Spleen (tissue), 11 donors: ENCODE results near the gene EPHA6. TPM values are rescaled to one million over a fixed set of nuclear protein-coding genes. Genes with fewer than 3 reads are reported as not detected.
"Not testable (repeated sequence)": the region's sequence is repeated elsewhere in the genome, so short reads cannot be mapped to it uniquely, and the experiment has no call there.

Source experiments
- DNase-seq: peaks from one replicate; pipeline ENCODE4 v3.0.0-alpha.2; 2020
- H3K27ac ChIP-seq, 8 donors: fragments of 200-600 bp; sonication (generic) in 7 of 8; 1 replicate in 4 of 8; 2 replicates in 4 of 8; pipeline versions ENCODE4 v1.5.0 to v1.8.0; 2016 to 2021; ENCODE audit warnings: inconsistent platforms in 4 of 8, mild to moderate bottlenecking in 4 of 8, moderate library complexity in 1 of 8
- H3K27me3 ChIP-seq, 7 donors: fragments of 200-600 bp; sonication (generic) in 6 of 7; replicated peaks in 1 of 7; 1 replicate in 4 of 7; 2 replicates in 3 of 7; pipeline versions ENCODE4 v1.5.0 to v1.8.0; 2016 to 2021; ENCODE audit warnings: inconsistent platforms in 3 of 7, mild to moderate bottlenecking in 1 of 7
- H3K36me3 ChIP-seq, 6 donors: fragments of 200-600 bp; sonication (generic) in 5 of 6; 1 replicate in 4 of 6; 2 replicates in 2 of 6; pipeline versions ENCODE4 v1.5.0 to v1.8.0; 2016 to 2021; ENCODE audit warnings: inconsistent platforms in 2 of 6
- H3K4me1 ChIP-seq, 6 donors: fragments of 200-600 bp; sonication (generic) in 5 of 6; 1 replicate in 3 of 6; 2 replicates in 3 of 6; pipeline versions ENCODE4 v1.5.0 to v1.8.0; 2016 to 2021; ENCODE audit warnings: inconsistent platforms in 3 of 6
- H3K4me3 ChIP-seq, 8 donors: fragments of 200-600 bp; sonication (generic) in 7 of 8; 1 replicate in 4 of 8; 2 replicates in 4 of 8; pipeline versions ENCODE4 v1.5.0 to v1.8.0; 2016 to 2021; ENCODE audit warnings: inconsistent platforms in 4 of 8, mild to moderate bottlenecking in 4 of 8, moderate library complexity in 2 of 8
- H3K9me3 ChIP-seq, 8 donors: fragments of 200-600 bp; sonication (generic) in 7 of 8; 1 replicate in 4 of 8; 2 replicates in 4 of 8; pipeline versions ENCODE4 v1.5.0 to v1.8.0; 2016 to 2021; ENCODE audit warnings: inconsistent platforms in 4 of 8
- POLR2A ChIP-seq, 3 donors: fragments of 450-650 bp; IDR thresholded peaks; one replicate each; pipeline ENCODE4 v1.5.1; 2017; ENCODE audit warnings: antibody characterized with exemption in 3 of 3, mild to moderate bottlenecking in 1 of 3
- POLR2AphosphoS5 ChIP-seq, 3 donors: sonication (generic); formaldehyde crosslinking; IDR thresholded peaks; one replicate each; pipeline ENCODE4 v1.5.1; 2017; ENCODE audit warnings: antibody characterized with exemption in 3 of 3
- WGBS, 5 donors: extraction: QIAGEN DNeasy Blood & Tissue Kit in 3 of 5; methylation state at CpG; one replicate each; pipeline versions ENCODE4 v1.1.5 to v1.1.7; 2013 to 2018; 5-methylcytosine and 5-hydroxymethylcytosine counted together
- intact Hi-C: fragments of 100-400 bp; cut with DNase I; formaldehyde crosslinking; loops from one replicate; pipeline ENCODE4 v1.15.0; 2023; ENCODE audit warnings: low total_unique reads
- polyA plus RNA-seq, 3 donors: library from polyadenylated mRNA; stranded (reverse); fragments of 200-250 nt; gene quantifications; one replicate each; pipeline ENCODE4 v1.2.1, GENCODE V29; 2013
- total RNA-seq, 7 donors: library from RNA; depleted of rRNA in 3 of 7; stranded (reverse); fragments of >200 nt in 3 of 7; fragmentation: NEBNext Ultra II Directional in 4 of 7; extraction: Animal tissue kit (Norgen Biotek cat#: 25700) in 4 of 7; gene quantifications; one replicate each; pipeline versions ENCODE4 v1.1.0 to v1.2.1, GENCODE V29; 2016 to 2021
- TF ChIP-seq, protein P1 (sequence below), 11 experiments: fragments of 200-600 bp in 7 of 11; fragments of 450-650 bp in 4 of 11; sonication (generic) in 4 of 11; IDR thresholded peaks in 8 of 11; conservative IDR thresholded peaks in 3 of 11; 1 replicate in 7 of 11; 2 replicates in 4 of 11; pipeline versions ENCODE4 v1.4.0 to v1.8.0; 2016 to 2021; ENCODE audit warnings: antibody characterized with exemption in 11 of 11, inconsistent platforms in 4 of 11, mild to moderate bottlenecking in 1 of 11
- donor health status: healthy with polysubstance abuse.
- donor health status: DM: no; HTN: no; CAD: no; lungs with moderate emphysema.
- donor health status: DM: no; HTN: no; CAD: no.
- donor health status: Bipolar disorder and iron deficiency.
- donor health status: healthy.
- donor health status: DM: no; HTN: no; CAD: no.
- donor health status: DM: yes; HTN: yes; CAD: no.

The EPHA6 gene
- total and polyA plus RNA-seq, 10 donors = 0.44 TPM; not detected in 9

- Histone ChIP-seq H3K4me3 (no peak overlapping the region), H3K36me3 (no peaks in the 10 kb centered on the region), H3K4me1 (no peaks in the 10 kb centered on the region), H3K9me3 (peaks cover 0 to 33% (median 13%) of the 10 kb centered on the region in 8 donors), H3K27ac (no peak overlapping the region), H3K27me3 (no peaks in the 10 kb centered on the region)
- TF ChIP-seq POLR2A (IDR thresholded peaks at IDR 0.05) = no peak
- TF ChIP-seq, protein P1, sequence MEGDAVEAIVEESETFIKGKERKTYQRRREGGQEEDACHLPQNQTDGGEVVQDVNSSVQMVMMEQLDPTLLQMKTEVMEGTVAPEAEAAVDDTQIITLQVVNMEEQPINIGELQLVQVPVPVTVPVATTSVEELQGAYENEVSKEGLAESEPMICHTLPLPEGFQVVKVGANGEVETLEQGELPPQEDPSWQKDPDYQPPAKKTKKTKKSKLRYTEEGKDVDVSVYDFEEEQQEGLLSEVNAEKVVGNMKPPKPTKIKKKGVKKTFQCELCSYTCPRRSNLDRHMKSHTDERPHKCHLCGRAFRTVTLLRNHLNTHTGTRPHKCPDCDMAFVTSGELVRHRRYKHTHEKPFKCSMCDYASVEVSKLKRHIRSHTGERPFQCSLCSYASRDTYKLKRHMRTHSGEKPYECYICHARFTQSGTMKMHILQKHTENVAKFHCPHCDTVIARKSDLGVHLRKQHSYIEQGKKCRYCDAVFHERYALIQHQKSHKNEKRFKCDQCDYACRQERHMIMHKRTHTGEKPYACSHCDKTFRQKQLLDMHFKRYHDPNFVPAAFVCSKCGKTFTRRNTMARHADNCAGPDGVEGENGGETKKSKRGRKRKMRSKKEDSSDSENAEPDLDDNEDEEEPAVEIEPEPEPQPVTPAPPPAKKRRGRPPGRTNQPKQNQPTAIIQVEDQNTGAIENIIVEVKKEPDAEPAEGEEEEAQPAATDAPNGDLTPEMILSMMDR (IDR thresholded peaks at IDR 0.05 in 8 of 11, conservative IDR thresholded peaks at IDR 0.05 in 3 of 11) = no peak
- no peak for TF ChIP-seq POLR2AphosphoS5 (IDR thresholded peaks at IDR 0.05)
- intact Hi-C loops = no loop called here
- 82 to 88% (median 86%) methylated on average over 1 of the region's 1 CpG for WGBS, 5 donors
- no peak for DNase-seq
Observed at GRCh38 chr3:97001611-97002010, 187.2 kb downstream of the EPHA6 start.

- H3K27ac ChIP-seq = no peak overlapping the region
- H3K36me3 ChIP-seq = no peaks in the 10 kb centered on the region
- TF ChIP-seq POLR2AphosphoS5 (IDR thresholded peaks at IDR 0.05) (no peak), POLR2A (IDR thresholded peaks at IDR 0.05) (no peak)
- TF ChIP-seq, protein P1 (IDR thresholded peaks at IDR 0.05 in 8 of 11, conservative IDR thresholded peaks at IDR 0.05 in 3 of 11) = no peak
- H3K4me1 ChIP-seq = no peaks in the 10 kb centered on the region
- DNase-seq = no peak
- no peaks in the 10 kb centered on the region for H3K27me3 ChIP-seq
- no peak overlapping the region for H3K4me3 ChIP-seq
- peaks cover 0 to 65% (median 29%) of the 10 kb centered on the region in 8 donors for H3K9me3 ChIP-seq
- intact Hi-C loops = no loop called here
- 76 to 85% (median 77%) methylated on average over 6 to 7 of the region's 7 CpGs for WGBS, 5 donors
Observed at GRCh38 chr3:97009427-97010019, 195.1 kb downstream of the EPHA6 start.

DNA sequence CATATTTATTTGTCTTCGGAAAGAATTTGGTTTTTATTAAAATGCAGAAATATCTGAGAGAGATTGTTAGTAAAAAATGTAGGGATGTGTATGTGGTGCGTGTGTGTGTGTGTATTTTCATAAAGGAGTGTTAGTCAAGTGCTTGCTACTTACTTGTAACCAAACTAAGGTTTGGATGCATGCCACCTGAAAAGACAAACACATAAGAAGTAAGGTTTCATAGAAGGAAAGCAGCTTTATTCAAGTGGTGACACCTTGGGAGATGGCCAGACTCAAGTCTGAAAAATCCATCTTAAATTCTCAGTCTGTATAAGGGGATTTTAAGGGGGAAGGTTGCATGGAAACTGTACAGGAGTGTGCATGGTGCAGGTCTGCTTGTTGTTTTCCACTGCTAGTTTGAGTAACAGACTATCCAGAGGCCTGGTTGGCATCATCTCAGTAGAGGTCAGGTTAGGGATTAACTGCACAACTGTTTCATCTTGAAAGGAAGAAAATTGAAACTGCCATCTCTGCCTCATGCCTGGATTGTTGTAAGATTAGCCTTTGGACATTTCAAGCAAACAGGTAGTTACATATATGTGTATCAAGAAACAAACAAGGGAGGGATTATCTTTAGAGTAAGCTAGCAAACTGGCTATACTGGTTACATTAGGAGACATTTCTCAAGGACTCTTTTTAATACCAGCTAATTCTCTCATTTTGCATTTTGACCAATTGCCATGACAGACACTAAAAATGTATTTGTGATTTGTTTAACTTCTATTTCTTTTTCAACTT is 196.7 kb downstream of the EPHA6 start:
- no peak for TF ChIP-seq POLR2A (IDR thresholded peaks at IDR 0.05)
- TF ChIP-seq POLR2AphosphoS5 (IDR thresholded peaks at IDR 0.05) = no peak
- TF ChIP-seq, protein P1 (IDR thresholded peaks at IDR 0.05 in 8 of 11, conservative IDR thresholded peaks at IDR 0.05 in 3 of 11) = no peak
- no peaks in the 10 kb centered on the region for H3K27me3 ChIP-seq
- WGBS, 5 donors = 77 to 96% (median 83%) methylated on average over 2 of the region's 2 CpGs

DNA sequence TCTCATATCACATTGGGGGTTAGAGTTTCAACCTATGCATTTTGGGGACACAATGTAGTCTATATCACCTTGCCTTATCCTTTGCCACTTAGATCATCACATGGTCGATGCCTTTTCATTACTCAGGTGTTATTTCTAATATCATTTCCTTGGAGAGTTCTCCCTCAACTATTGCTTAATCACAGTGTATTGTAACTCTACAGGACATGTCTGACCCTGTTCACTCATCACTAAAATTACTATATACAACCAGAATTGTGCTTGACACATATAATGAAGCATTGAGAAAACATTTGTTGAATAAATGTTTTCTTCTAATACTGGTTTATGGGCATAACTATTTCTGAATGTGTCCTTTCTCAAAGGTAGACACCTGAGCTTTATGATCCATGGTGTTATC is 207.4 kb downstream of the EPHA6 start:
- DNase-seq = no peak
- WGBS, 5 donors = 67 to 80% (median 75%) methylated on average over 1 of the region's 1 CpG
- TF ChIP-seq, protein P1 (IDR thresholded peaks at IDR 0.05 in 8 of 11, conservative IDR thresholded peaks at IDR 0.05 in 3 of 11) = no peak
- TF ChIP-seq POLR2AphosphoS5 (IDR thresholded peaks at IDR 0.05) (no peak), POLR2A (IDR thresholded peaks at IDR 0.05) (no peak)
- Histone ChIP-seq H3K9me3 (peaks cover 0 to 47% (median 26%) of the 10 kb centered on the region in 8 donors), H3K27ac (no peak overlapping the region), H3K4me1 (no peaks in the 10 kb centered on the region), H3K4me3 (no peak overlapping the region), H3K36me3 (no peaks in the 10 kb centered on the region), H3K27me3 (no peaks in the 10 kb centered on the region)
- intact Hi-C loops = no loop called here

More for the DNA sequence above, 196.7 kb downstream of the EPHA6 start:
- Histone ChIP-seq H3K27ac (no peak overlapping the region), H3K9me3 (peaks cover 0 to 50% (median 24%) of the 10 kb centered on the region in 8 donors), H3K4me1 (no peaks in the 10 kb centered on the region), H3K4me3 (no peak overlapping the region), H3K36me3 (no peaks in the 10 kb centered on the region)
- DNase-seq = no peak
- intact Hi-C loops = no loop called here

DNA sequence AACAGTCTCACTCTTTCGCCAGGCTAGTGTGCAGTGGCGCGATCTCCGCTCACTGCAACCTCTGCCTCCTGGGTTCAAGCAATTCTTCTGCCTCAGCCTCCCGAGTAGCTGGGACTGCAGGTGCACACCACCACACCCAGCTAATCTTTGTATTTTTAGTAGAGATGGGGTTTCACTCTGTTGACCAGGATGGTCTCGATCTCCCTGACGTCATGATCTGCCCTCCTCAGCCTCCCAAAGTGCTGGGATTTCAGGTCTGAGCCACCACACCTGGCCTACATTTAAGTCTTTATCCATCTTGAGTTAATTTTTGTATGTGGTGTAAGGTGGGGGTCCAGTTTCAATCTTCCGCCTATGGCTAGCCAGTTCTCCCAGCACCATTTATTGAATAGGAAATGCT is 211.2 kb downstream of the EPHA6 start:
- H3K27me3 ChIP-seq, H3K4me3 ChIP-seq, DNase-seq, intact Hi-C loops, H3K27ac ChIP-seq, H3K4me1 ChIP-seq, H3K36me3 ChIP-seq: not testable (repeated sequence)
- 89 to 95% (median 92%) methylated on average over 8 of the region's 8 CpGs for WGBS, 5 donors
- H3K9me3 ChIP-seq = peaks cover 0 to 24% (median 3%) of the 10 kb centered on the region in 8 donors
